Measurements from ENCODE around the gene NDUFB6.
"Not testable (repeated sequence)": the region's sequence is repeated elsewhere in the genome, so short reads cannot be mapped to it uniquely, and the experiment has no call there.

Gene NDUFB6

DNA sequence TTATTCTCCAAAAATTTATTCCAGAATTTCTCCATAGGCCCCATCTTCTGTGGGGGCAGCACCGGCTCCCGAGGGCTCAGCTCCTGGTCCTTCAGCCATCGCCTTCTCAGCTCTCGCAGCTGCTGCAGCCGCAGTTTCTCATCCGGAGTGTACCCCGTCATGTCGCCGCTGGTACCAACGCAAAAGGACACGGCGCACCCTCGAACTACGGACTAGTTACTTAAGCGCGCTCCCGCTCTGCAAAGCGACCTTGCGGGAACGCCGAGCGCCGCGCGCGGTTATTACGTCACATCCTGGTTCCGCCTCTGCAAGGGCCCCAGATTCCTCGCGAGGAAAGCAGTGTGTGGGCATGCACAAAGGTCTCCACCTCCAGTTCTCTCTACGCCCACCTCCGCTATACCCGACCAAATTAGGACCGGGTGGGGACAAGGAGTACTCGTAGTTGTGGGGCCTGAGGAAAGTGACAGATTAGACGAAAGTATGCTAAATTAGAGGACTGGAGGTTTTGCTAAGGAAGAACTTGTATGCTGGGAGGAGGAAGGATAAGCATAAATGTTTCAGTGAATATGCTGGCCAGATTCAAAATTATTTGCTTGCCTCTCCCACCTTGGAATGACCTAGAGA is at the start of gene NDUFB6:
Gene NDUFB6 (minus strand): TSS at position 260 of the 624 bp plus-strand sequence. CDS start 99 bp downstream, at position 161.
- DNase-seq = peak; percentile 56 to 95 (median 85)

DNA sequence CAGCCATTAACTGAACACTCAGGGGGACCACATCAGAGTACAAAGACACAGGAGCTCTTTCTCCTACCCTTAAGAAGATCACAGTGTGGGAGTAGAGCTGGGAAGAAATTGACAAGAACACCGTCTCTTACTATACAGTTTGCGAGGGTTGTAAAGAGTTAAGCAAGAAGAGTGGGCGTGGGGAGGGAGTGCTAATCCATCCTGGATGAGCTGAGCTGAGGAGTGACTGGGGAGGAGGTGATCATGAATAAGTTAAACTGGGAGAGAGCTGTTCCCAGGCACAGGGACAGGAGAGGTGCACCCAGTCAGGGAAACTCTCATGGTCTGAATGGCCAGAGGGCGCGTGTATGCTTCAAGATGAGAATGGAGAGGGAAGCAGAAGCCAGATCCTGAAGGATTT is 45.3 kb upstream of the NDUFB6 start:
- no peak for DNase-seq

DNA sequence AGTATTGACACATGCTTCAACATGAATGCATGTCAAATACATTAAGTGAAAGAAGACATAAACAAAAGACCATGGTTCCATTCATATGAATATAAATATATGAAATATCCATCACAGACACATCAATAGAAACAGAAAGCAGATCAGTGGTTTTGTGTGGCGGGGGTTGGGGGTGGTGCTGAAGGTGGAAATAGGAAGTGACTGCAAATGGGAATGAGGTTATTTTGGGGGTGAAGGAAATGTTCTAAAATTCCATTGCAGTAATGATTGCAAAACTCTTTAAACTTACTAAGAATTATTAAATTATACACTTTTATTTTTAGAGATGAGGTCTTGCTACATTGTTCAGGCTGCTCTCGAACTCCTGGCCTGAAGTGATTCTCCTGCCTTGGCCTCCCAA is 33.9 kb upstream of the NDUFB6 start:
- no peak for DNase-seq

DNA sequence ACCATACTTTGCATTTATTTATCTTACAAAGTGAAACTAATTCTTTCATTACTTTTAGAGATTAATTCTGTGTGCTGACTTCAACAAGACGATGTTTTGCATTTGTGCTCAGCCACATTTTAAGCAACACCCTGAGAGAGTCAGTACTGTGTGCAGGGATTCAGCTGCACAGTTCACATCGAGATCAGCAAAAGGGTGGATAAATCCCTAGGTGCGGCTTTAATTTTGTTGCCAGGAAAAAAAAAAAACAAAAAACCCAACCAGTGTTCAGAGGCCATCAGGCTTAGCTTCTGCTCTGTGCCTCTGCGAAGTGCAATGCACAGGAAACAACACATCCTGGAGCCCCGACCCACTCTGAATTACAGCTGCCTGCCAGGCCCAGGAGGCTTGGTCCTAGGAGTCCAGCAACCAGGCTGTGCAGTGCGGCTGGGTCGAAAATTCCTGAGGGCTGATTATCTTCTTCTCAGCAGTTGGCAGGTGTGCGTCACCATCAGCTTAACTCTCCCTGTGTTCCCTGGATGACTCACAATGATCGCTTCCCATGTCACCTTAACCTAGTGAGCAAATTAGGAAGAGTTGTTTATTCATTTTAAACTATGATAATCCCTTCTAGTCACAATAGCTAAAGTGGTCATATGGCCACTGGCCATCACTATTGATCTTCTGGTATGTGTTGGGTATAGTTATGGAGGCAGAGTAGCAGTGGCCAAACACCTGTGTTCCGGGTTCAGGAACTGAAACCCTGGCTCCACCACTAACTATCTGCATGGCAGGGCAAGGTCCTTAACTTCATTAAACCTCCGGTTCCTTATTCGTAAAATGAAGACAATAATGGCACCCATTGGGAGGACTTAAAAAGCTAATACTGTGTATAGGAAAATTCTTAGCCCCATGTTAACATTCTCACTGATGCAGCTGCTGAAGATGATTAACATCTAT is 31.2 kb upstream of the NDUFB6 start:
- DNase-seq = no peak

DNA sequence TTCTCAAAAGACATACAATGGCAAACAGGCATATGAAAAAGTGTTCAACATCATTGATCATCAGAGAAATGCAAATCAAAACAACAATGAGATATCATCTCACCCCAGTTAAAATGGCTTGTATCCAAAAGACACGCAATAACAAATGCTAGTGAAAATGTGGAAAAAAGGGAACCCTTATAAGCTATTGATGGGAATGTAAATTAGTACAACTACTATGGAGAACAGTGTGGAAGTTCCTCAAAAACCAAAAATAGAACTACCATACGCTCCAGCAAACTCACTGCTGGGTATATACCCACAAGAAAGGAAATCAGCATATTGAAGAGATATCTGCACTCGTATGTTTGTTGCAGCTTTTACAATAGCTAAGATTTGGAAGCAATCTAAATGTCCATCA is 26.1 kb upstream of the NDUFB6 start:
- DNase-seq = not testable (repeated sequence)

DNA sequence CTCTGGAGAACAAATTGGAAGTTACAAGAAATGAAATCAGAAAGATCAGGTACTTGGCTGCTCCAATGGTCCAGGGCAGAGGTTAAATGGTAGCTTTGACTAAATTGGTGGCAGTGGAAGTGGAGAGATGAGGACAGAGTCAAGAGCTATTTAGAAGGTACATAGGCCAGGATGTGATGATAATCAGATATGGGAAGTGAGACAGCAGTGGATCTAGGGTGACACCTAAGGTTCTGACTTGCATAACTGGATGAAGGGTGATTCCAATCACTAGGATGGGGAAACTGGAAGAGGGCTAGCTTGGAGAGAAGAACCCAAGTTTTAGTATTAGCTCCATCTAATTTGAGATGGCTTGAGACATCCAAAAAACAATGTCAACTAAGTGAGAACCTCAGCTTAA is 24.0 kb upstream of the NDUFB6 start:
- DNase-seq = no peak

DNA sequence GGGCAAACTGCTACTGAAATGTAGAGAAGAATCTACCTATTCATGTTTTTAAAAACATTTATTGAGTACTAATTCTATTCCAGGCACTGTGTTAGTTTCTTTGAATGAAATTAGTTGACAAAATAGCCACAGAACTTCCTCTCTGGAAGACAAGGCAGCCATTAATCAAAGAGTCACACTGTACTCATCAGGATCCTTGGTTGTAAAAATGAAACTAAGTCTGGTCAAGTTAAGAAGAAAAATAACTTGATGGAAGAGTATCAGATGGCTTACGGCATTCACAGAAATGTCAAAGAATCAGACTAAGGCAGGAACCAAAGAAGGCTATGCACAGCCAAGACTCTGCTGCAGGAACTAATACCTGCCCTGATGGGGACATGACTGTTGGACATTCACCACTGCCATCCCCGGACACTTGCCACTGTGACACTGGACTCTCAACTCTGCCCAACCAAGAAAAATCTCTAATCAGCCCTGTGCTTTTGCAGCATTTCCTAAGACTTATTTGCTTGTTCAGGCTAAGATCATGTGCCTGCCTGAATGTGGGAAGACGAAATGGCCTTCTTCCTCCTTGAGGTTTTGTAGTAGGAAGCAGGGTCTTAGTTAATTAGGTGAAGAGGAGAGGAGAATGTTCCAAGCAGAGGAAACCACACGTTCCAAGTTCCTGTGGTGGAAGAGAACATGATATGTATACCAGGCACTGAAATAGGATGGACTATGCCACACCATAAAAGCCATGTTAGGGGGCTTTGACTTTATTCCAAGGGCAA is 23.3 kb upstream of the NDUFB6 start:
- no peak for DNase-seq

DNA sequence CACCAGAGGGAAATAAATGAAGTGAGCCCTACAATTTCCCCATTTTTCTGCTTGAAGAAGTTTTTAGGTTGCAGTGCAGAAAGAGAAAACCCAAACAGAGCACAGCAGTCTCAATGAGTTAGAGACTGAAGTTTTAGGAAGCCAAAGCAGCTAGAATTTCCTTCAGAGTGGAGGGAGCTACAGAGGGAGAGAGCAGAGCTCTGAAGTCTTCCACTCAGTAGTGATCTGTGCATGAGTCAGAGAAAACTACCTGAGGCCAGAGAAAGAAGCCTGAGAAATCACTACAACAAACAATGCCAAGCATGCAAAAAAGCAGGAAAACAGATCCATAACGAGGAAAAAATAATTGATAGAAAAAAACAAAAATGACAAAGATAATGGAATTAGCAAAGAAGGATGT is 17.9 kb upstream of the NDUFB6 start:
- DNase-seq = no peak

DNA sequence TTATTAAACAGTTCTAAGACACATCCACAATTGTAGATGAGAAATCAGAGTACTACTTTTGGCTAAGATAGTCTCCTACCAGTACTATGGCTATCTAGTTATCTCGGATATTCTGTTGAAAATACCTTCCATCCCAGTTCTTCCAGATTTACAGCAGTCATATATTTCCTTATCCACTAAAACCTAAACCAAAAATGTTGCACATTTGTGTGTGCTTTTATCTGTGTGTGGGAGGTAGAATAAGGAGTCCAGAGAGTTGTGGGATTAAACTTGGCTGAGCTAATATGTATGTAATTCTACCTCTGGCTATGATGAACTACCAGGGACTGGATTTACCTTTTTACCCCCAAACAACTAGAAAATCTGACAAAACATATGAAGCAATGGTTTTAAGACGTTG is 17.5 kb upstream of the NDUFB6 start:
- DNase-seq = no peak

DNA sequence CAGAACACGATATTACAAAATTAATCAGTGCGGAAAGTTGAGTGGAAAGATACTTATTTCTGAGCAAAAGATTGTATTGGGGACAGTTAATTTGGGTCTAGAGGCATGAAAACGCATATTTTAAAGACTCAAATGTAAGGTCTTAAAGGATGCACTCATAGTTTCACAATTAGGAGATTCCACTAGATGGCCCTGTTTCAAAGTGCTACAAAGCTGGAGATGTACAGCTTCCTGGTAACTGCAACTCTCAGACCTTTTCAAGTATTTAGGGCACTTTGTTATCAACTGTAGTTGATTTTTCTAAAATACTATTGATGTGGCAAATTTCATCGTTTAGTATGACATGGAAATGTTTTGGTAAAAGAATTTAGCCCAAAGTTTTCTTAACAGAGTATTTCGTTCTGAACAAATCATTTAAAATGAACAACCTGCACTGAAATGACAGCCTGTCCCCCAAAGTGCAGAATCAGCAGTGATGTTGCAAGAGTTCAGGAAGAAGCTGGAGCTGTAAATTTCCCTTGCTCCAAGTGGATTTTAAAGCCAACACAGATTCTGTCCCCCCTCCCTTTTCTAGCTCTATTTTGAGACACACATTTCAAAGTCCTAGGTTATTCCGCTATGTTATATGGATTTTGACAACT is 16.2 kb upstream of the NDUFB6 start:
- peak in 2 of 56 donors; percentile 1 to 32 for DNase-seq

DNA sequence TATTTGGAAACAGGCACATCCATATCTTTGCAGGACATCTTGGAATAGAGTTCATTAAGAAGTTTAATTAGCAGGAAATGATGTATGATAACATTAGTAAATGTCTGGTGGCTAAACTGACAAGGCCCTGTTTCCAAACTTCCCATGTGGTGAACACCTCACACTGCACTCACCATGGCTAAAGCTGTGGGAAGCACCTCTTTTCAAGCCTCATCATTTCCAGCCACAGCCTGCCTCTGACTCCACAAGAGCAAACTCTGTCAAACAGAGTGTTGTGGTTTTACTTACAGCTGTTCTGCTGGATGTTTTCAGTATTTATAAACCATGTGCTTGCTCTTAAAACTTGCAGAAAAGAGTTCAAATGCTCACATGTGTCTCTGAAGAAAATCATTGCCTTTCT is 14.9 kb upstream of the NDUFB6 start:
- no peak for DNase-seq

DNA sequence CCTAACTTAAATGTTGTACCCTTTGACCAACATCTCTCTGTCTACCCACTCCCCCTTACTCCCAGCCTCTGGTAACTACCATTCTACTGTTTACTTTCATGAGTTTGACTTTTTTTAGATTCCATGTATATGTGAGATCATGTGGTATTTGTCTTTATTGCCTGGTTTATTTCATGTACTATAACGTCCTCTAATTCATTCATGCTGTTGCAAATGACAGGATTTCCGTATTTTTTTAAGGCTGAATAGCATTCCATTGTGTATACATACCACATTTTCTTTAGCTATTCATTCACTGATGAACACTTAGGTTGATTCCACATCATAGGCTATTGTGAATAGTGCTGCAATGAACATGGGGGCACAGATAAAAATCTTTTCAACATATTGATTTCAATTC is 11.8 kb upstream of the NDUFB6 start:
- DNase-seq = no peak

DNA sequence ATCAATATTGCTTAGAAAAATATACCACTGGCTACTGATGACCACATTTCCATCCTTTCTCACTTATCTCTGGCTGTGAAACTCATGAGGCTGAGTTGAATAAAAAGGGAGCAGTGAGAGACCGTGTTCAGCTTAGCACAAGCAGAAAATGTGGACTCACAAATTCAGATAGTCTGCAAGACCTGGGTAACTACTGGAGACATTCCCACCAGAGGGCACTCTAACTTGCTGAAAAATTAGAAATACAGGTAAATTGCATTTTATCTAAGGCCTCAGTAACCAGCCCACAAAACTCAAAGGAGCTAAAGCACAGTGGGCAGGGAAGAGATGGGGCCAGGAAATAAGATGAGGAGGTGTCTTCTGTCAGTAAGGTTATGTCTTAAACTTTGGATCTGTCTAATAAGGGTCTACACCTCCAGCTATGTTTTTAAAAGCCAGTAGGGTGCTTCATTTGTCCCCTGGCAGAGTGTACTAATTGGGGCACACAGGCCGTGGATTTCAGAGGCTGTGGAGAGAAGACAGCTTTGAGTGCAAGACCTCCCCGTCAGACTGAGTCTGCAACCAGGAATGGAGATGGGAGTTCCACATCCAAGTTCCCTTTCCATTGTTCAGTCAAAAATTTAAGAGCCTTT is 8.7 kb upstream of the NDUFB6 start:
- peak in 12 of 56 donors; percentile 1 to 32 (median 6) for DNase-seq

DNA sequence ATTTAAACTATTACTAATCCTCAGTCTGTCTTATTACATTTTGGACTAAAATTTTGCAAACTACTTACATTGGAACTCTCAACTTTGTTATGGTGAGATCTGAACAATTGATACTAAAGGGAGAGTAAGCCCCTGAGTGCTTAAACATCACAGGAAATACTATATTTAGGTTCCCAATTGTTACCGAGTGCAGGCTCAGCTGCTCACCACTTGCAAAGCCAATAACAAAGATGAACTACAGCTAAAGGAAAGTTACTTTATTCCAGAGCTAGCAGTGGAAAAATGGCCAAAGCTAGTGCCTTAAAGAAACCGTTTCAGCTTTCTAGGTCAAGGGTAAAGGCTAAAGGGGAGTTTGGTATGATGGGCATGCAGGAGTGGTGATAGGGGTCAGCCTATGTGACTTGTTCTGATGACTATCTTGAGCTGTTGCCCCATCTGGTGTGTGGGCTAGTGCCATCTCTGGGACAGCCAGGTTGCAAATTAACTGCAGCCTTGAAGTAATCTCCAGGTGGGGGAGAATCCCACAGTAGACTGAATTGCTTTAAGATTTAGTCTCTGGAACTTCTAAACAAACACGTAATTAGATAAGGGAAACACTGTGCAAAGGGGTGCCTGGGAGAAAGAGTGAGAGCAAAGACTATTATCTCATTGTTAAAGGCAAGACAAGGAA is 7.8 kb upstream of the NDUFB6 start:
- no peak for DNase-seq

DNA sequence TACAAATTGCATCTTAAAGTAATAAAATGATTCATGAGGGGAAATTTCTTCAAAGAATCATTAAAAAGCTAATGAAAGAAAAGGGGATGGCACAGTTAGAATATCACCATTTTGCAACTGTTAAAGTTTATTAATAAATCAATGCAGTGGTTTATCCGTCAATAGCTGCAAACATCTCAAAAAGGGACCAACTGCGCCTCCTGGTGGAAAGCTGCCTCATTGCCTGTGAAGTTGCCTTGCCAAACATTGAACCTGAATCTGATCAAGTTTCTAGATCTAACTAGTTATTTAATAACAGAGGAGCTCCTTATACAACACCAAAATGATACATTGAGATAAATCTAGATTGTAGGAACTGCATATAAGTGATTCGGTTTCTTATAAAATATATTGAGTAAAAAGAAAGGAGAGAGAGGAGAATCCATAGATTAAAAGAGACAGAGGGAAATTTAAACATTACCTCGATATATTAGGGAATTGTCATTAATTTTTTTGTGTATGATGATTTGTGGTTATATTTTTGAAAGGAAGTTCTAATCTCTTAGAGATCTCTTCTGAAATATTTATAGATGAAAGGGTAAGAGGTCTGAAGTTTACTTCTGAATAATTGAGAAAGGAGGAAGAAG is 6.9 kb upstream of the NDUFB6 start:
- DNase-seq = peak in 43 of 56 donors; percentile 2 to 87 (median 25)

DNA sequence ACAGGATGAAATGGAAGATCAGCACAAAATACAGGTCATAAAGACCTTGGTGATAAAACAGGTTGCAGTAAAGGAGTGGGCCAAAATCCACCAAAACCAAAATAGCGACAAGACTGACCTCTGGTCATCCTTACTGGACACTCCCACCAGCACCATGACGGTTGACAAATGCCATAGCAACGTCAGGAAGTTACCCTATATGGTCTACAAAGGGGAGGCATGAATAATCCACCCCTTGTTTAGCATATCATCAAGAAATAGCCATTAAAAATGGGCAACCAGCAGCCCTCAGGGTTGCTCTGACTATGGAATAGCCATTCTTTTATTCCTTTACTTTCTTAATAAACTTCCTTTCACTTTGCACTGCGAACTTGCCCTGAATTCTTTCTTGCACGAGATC is 6.0 kb upstream of the NDUFB6 start:
- DNase-seq = no peak

DNA sequence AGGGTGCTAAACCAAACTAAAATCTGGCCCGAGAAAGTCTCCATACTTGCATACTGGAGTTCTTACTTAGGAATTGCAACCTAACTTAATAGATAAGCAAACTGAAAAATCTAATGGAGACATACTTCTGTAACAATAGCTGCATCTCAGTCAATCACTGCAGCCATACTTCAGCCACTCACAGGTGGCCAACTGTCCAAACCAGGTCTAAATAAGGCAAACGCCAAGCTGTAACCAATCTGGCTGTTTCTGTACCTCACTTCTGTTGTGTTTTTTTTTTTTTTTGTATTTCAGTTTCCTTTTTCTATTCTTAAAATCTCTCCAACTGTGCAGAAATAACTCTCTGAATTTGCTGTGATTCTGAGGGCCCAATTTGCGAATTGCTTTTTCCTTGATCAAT is 4.4 kb upstream of the NDUFB6 start:
- DNase-seq = no peak

DNA sequence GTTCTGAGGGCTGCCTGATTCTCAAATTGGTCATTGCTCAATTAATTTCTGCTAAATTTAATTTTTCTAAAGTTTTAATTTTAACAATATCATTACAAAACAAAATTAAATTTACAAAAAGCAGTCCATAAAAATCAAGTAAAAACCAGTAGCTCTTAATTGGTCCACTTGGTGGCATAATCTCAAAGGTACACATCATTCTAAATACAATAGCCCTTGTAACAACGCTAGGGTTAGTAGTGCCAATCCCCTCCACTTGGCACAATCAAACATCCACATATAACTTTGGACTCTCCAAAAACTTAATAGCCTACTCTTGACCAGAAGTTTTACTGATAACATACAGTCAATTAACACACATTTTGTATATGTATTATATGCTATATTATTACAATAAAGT is 1.9 kb upstream of the NDUFB6 start:
- DNase-seq = no peak

DNA sequence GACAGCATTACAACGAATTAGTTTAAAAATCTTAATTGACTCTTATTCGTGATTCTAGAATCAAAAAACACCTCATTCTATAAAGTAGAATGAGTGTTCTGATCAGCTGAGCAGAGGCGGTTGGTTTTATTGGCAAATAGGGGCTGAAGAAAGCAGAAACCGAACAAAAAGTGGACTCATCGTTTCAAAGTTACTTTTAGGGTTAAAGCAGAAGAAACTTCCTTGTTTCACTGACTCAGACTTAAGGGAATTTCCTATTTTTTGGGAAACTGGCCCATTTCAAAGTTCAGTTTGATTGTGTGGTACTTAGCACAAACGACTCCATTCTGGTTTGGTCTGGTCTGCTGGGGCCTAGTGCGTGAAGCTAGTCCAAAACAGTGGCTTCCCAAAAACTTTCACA is 862 bp upstream of the NDUFB6 start:
- no peak for DNase-seq

All from amygdala (tissue), 56 donors.